ENCODE results near the gene CRY1. TPM values are rescaled to one million over a fixed set of nuclear protein-coding genes. Genes with fewer than 3 reads are reported as not detected.

The CRY1 gene
- total RNA-seq, 1 experiment from 2014 or later = 23.1 TPM

GRCh38 chr12:106955377-106956047 lies 137.8 kb downstream of the CRY1 start, which contains the start of gene TMEM263 (continued):
- TF ChIP-seq ZBTB43 (CRISPR knock-in tag; IDR thresholded peaks at IDR 0.05) = 0 out of 2 replicates have a peak, but pooled peaks have one; percentile 43
- TF ChIP-seq, protein P1, sequence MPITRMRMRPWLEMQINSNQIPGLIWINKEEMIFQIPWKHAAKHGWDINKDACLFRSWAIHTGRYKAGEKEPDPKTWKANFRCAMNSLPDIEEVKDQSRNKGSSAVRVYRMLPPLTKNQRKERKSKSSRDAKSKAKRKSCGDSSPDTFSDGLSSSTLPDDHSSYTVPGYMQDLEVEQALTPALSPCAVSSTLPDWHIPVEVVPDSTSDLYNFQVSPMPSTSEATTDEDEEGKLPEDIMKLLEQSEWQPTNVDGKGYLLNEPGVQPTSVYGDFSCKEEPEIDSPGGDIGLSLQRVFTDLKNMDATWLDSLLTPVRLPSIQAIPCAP (CRISPR knock-in tag; IDR thresholded peaks at IDR 0.05) = 0 out of 2 replicates have a peak, but pooled peaks have one; percentile 69
- TF ChIP-seq, protein P2, sequence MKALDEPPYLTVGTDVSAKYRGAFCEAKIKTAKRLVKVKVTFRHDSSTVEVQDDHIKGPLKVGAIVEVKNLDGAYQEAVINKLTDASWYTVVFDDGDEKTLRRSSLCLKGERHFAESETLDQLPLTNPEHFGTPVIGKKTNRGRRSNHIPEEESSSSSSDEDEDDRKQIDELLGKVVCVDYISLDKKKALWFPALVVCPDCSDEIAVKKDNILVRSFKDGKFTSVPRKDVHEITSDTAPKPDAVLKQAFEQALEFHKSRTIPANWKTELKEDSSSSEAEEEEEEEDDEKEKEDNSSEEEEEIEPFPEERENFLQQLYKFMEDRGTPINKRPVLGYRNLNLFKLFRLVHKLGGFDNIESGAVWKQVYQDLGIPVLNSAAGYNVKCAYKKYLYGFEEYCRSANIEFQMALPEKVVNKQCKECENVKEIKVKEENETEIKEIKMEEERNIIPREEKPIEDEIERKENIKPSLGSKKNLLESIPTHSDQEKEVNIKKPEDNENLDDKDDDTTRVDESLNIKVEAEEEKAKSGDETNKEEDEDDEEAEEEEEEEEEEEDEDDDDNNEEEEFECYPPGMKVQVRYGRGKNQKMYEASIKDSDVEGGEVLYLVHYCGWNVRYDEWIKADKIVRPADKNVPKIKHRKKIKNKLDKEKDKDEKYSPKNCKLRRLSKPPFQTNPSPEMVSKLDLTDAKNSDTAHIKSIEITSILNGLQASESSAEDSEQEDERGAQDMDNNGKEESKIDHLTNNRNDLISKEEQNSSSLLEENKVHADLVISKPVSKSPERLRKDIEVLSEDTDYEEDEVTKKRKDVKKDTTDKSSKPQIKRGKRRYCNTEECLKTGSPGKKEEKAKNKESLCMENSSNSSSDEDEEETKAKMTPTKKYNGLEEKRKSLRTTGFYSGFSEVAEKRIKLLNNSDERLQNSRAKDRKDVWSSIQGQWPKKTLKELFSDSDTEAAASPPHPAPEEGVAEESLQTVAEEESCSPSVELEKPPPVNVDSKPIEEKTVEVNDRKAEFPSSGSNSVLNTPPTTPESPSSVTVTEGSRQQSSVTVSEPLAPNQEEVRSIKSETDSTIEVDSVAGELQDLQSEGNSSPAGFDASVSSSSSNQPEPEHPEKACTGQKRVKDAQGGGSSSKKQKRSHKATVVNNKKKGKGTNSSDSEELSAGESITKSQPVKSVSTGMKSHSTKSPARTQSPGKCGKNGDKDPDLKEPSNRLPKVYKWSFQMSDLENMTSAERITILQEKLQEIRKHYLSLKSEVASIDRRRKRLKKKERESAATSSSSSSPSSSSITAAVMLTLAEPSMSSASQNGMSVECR (CRISPR knock-in tag; IDR thresholded peaks at IDR 0.05; ENCODE audit: borderline replicate concordance) = no peak
- TF ChIP-seq, protein P3, sequence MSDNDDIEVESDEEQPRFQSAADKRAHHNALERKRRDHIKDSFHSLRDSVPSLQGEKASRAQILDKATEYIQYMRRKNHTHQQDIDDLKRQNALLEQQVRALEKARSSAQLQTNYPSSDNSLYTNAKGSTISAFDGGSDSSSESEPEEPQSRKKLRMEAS (CRISPR knock-in tag; IDR thresholded peaks at IDR 0.05) = peak; percentile 93
- no peak for TF ChIP-seq EMX1 (CRISPR knock-in tag; IDR thresholded peaks at IDR 0.05)
- TF ChIP-seq NFATC4 (CRISPR knock-in tag; IDR thresholded peaks at IDR 0.05) = no peak
- no peak; the same call in 1 of the 2 replicates for TF ChIP-seq FOXK1 (CRISPR knock-in tag; IDR thresholded peaks at IDR 0.05)
- TF ChIP-seq TP53 (CRISPR knock-in tag; IDR thresholded peaks at IDR 0.05) = no peak
- TF ChIP-seq NR1H2 (CRISPR knock-in tag; IDR thresholded peaks at IDR 0.05) = no peak
- TF ChIP-seq, protein P4, sequence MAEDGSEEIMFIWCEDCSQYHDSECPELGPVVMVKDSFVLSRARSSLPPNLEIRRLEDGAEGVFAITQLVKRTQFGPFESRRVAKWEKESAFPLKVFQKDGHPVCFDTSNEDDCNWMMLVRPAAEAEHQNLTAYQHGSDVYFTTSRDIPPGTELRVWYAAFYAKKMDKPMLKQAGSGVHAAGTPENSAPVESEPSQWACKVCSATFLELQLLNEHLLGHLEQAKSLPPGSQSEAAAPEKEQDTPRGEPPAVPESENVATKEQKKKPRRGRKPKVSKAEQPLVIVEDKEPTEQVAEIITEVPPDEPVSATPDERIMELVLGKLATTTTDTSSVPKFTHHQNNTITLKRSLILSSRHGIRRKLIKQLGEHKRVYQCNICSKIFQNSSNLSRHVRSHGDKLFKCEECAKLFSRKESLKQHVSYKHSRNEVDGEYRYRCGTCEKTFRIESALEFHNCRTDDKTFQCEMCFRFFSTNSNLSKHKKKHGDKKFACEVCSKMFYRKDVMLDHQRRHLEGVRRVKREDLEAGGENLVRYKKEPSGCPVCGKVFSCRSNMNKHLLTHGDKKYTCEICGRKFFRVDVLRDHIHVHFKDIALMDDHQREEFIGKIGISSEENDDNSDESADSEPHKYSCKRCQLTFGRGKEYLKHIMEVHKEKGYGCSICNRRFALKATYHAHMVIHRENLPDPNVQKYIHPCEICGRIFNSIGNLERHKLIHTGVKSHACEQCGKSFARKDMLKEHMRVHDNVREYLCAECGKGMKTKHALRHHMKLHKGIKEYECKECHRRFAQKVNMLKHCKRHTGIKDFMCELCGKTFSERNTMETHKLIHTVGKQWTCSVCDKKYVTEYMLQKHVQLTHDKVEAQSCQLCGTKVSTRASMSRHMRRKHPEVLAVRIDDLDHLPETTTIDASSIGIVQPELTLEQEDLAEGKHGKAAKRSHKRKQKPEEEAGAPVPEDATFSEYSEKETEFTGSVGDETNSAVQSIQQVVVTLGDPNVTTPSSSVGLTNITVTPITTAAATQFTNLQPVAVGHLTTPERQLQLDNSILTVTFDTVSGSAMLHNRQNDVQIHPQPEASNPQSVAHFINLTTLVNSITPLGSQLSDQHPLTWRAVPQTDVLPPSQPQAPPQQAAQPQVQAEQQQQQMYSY (CRISPR knock-in tag; IDR thresholded peaks at IDR 0.05) = peak; percentile 19; the same call in 1 of the 2 replicates
- TF ChIP-seq, protein P5, sequence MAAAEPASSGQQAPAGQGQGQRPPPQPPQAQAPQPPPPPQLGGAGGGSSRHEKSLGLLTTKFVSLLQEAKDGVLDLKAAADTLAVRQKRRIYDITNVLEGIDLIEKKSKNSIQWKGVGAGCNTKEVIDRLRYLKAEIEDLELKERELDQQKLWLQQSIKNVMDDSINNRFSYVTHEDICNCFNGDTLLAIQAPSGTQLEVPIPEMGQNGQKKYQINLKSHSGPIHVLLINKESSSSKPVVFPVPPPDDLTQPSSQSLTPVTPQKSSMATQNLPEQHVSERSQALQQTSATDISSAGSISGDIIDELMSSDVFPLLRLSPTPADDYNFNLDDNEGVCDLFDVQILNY (CRISPR knock-in tag; IDR thresholded peaks at IDR 0.05) = peak; percentile 86
- no peak for TF ChIP-seq ERG (CRISPR knock-in tag; IDR thresholded peaks at IDR 0.05)
- TF ChIP-seq, protein P6, sequence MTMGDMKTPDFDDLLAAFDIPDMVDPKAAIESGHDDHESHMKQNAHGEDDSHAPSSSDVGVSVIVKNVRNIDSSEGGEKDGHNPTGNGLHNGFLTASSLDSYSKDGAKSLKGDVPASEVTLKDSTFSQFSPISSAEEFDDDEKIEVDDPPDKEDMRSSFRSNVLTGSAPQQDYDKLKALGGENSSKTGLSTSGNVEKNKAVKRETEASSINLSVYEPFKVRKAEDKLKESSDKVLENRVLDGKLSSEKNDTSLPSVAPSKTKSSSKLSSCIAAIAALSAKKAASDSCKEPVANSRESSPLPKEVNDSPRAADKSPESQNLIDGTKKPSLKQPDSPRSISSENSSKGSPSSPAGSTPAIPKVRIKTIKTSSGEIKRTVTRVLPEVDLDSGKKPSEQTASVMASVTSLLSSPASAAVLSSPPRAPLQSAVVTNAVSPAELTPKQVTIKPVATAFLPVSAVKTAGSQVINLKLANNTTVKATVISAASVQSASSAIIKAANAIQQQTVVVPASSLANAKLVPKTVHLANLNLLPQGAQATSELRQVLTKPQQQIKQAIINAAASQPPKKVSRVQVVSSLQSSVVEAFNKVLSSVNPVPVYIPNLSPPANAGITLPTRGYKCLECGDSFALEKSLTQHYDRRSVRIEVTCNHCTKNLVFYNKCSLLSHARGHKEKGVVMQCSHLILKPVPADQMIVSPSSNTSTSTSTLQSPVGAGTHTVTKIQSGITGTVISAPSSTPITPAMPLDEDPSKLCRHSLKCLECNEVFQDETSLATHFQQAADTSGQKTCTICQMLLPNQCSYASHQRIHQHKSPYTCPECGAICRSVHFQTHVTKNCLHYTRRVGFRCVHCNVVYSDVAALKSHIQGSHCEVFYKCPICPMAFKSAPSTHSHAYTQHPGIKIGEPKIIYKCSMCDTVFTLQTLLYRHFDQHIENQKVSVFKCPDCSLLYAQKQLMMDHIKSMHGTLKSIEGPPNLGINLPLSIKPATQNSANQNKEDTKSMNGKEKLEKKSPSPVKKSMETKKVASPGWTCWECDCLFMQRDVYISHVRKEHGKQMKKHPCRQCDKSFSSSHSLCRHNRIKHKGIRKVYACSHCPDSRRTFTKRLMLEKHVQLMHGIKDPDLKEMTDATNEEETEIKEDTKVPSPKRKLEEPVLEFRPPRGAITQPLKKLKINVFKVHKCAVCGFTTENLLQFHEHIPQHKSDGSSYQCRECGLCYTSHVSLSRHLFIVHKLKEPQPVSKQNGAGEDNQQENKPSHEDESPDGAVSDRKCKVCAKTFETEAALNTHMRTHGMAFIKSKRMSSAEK (CRISPR knock-in tag; IDR thresholded peaks at IDR 0.05; ENCODE audit: borderline replicate concordance) = no peak
- peak; percentile 33 for TF ChIP-seq FOXP1 (CRISPR knock-in tag; IDR thresholded peaks at IDR 0.05; ENCODE audit: borderline replicate concordance)
- TF ChIP-seq ZNF121 (CRISPR knock-in tag; IDR thresholded peaks at IDR 0.05) = no peak
- TF ChIP-seq CREB1 (CRISPR knock-in tag; IDR thresholded peaks at IDR 0.05) = no peak
- TF ChIP-seq SMAD4 (CRISPR knock-in tag; IDR thresholded peaks at IDR 0.05) = no peak
- TF ChIP-seq NFE2L1 (CRISPR knock-in tag; IDR thresholded peaks at IDR 0.05) = no peak
- no peak for TF ChIP-seq ZNF317 (CRISPR knock-in tag; IDR thresholded peaks at IDR 0.05; ENCODE audit: borderline replicate concordance, low read depth)
- TF ChIP-seq JUN (CRISPR knock-in tag; IDR thresholded peaks at IDR 0.05) = no peak

Measured in WTC11 (cell line).